ENCODE measurements around the gene CCDC9B. TPM values are rescaled to one million over a fixed set of nuclear protein-coding genes. Genes with fewer than 3 reads are reported as not detected.

The CCDC9B gene
- total RNA-seq, 3 donors from 2014 or later: 34.9 to 204 (median 37.2) TPM

GRCh38 chr15:40367686-40368611, 27.2 kb upstream of the CCDC9B start:
- H3K9me3 ChIP-seq: no peaks in the 10 kb centered on the region
- ATAC-seq (peak; percentile 94), DNase-seq (peak; percentile 89 to 94 (median 94))
- intact Hi-C loops (cut with DNase I, micrococcal nuclease): no loop called here
- H3K36me3 ChIP-seq (ENCODE audit: low read depth): no peaks in the 10 kb centered on the region
- H3K4me3 ChIP-seq: no peak overlapping the region
- H3K4me1 ChIP-seq (ENCODE audit: low read depth): peaks cover 19% of the 10 kb centered on the region
- TF ChIP-seq CTCF (IDR thresholded peaks at IDR 0.05): peak; percentile 96

GRCh38 chr15:40367371-40367685, 26.6 kb upstream of the CCDC9B start:
- peaks cover 19% of the 10 kb centered on the region for H3K4me1 ChIP-seq (ENCODE audit: low read depth)
- no peak for ATAC-seq
- H3K4me3 ChIP-seq: no peak overlapping the region
- H3K9me3 ChIP-seq: no peaks in the 10 kb centered on the region
- no peaks in the 10 kb centered on the region for H3K36me3 ChIP-seq (ENCODE audit: low read depth)
- intact Hi-C loops (cut with DNase I, micrococcal nuclease): no loop called here
- no peak for DNase-seq
- no peak for TF ChIP-seq CTCF (IDR thresholded peaks at IDR 0.05)

GRCh38 chr15:40366457-40367370, 26.0 kb upstream of the CCDC9B start:
- Histone ChIP-seq H3K36me3 (ENCODE audit: low read depth) (no peaks in the 10 kb centered on the region), H3K9me3 (no peaks in the 10 kb centered on the region), H3K4me3 (no peak overlapping the region), H3K4me1 (ENCODE audit: low read depth) (peaks cover 19% of the 10 kb centered on the region)
- TF ChIP-seq CTCF (IDR thresholded peaks at IDR 0.05): no peak
- intact Hi-C loops (cut with DNase I, micrococcal nuclease): no loop called here
- DNase-seq: peak; percentile 56 to 71 (median 63)
- no peak for ATAC-seq

- intact Hi-C loops (cut with DNase I, micrococcal nuclease): no loop called here
- no peaks in the 10 kb centered on the region for H3K36me3 ChIP-seq (ENCODE audit: low read depth)
Observed at GRCh38 chr15:40365624-40366456, 25.1 kb upstream of the CCDC9B start.

More at GRCh38 chr15:40365624-40366456, 25.1 kb upstream of the CCDC9B start:
- Histone ChIP-seq H3K4me3 (no peak overlapping the region), H3K4me1 (ENCODE audit: low read depth) (peaks cover 19% of the 10 kb centered on the region), H3K9me3 (no peaks in the 10 kb centered on the region)
- ATAC-seq (no peak), DNase-seq (no peak)
- no peak for TF ChIP-seq CTCF (IDR thresholded peaks at IDR 0.05)

All from mucosa of descending colon (tissue), 3 donors.